Smooth muscle cell (in vitro differentiated cells): ENCODE data around the gene CALM3. TPM values are rescaled to one million over a fixed set of nuclear protein-coding genes. Genes with fewer than 3 reads are reported as not detected.

Source experiments
- DNase-seq: peaks from one replicate; lab custom pipeline; 2025; ENCODE audit not compliant: unreplicated experiment; lab: John Stamatoyannopoulos, UW
- H2AFZ ChIP-seq: fragments of 200-600 bp; sonication (generic); 2 replicates; pipeline ENCODE4 v1.6.0; 2016; ENCODE audit warnings: antibody characterized with exemption, low read depth, mild to moderate bottlenecking
- H3F3A ChIP-seq: fragments of 200-600 bp; sonication (generic); 2 replicates; pipeline ENCODE4 v1.6.0; 2017; ENCODE audit warnings: antibody characterized with exemption, low read depth
- H3K27ac ChIP-seq: fragments of 200-600 bp; sonication (generic); 2 replicates; pipeline ENCODE4 v1.5.1; 2016; ENCODE audit warnings: low read depth, mild to moderate bottlenecking
- H3K27me3 ChIP-seq: fragments of 200-600 bp; sonication (generic); 2 replicates; pipeline ENCODE4 v1.6.1; 2016; ENCODE audit warnings: low read depth, mild to moderate bottlenecking
- H3K36me3 ChIP-seq: fragments of 200-600 bp; sonication (generic); 2 replicates; pipeline ENCODE4 v1.5.1; 2016; ENCODE audit warnings: low read depth
- H3K4me1 ChIP-seq: fragments of 200-600 bp; sonication (generic); 2 replicates; pipeline ENCODE4 v1.5.1; 2016; ENCODE audit warnings: low read depth
- H3K4me2 ChIP-seq: fragments of 200-600 bp; sonication (generic); 2 replicates; pipeline ENCODE4 v1.6.0; 2016; ENCODE audit warnings: mild to moderate bottlenecking
- H3K4me3 ChIP-seq: fragments of 200-600 bp; sonication (generic); 2 replicates; pipeline ENCODE4 v1.5.1; 2016; ENCODE audit warnings: mild to moderate bottlenecking
- H3K79me2 ChIP-seq: fragments of 200-600 bp; sonication (generic); 2 replicates; pipeline ENCODE4 v1.6.0; 2016; ENCODE audit warnings: low read depth, mild to moderate bottlenecking
- H3K9ac ChIP-seq: fragments of 200-600 bp; sonication (generic); 2 replicates; pipeline ENCODE4 v1.6.0; 2016; ENCODE audit warnings: low read depth
- H3K9me3 ChIP-seq: fragments of 200-600 bp; sonication (generic); replicated peaks from 2 replicates; pipeline ENCODE4 v1.5.1; 2016; ENCODE audit warnings: low read depth
- H4K20me1 ChIP-seq: fragments of 200-600 bp; sonication (generic); 2 replicates; pipeline ENCODE4 v1.6.0; 2016; ENCODE audit warnings: low read depth
- WGBS: methylation state at CpG from one replicate; pipeline ENCODE4 v1.1.7; 2016; ENCODE audit warnings: low lambda C conversion rate; 5-methylcytosine and 5-hydroxymethylcytosine counted together
- polyA plus RNA-seq: library from polyadenylated mRNA; unstranded; fragments of >200 nt; fragmentation: Nextera tagmentation; extraction: Ambion mirVana; gene quantifications from 2 replicates; pipeline ENCODE4 v1.2.1, GENCODE V29; 2016
- total RNA-seq: library from RNA; depleted of rRNA; stranded (reverse); fragments of >200 nt; gene quantifications from 2 replicates; pipeline ENCODE4 v1.2.3, GENCODE V29; 2014
- TF ChIP-seq, protein P1 (sequence below): fragments of 200-600 bp; sonication (generic); IDR thresholded peaks from 2 replicates; pipeline ENCODE4 v1.5.1; 2017; ENCODE audit warnings: borderline replicate concordance, mild to moderate bottlenecking, antibody characterized with exemption; ENCODE audit not compliant: insufficient read depth, poor library complexity, severe bottlenecking

CALM3 gene
- total and polyA plus RNA-seq, 2 experiments from 2014 or later = 172 to 183 TPM

DNA sequence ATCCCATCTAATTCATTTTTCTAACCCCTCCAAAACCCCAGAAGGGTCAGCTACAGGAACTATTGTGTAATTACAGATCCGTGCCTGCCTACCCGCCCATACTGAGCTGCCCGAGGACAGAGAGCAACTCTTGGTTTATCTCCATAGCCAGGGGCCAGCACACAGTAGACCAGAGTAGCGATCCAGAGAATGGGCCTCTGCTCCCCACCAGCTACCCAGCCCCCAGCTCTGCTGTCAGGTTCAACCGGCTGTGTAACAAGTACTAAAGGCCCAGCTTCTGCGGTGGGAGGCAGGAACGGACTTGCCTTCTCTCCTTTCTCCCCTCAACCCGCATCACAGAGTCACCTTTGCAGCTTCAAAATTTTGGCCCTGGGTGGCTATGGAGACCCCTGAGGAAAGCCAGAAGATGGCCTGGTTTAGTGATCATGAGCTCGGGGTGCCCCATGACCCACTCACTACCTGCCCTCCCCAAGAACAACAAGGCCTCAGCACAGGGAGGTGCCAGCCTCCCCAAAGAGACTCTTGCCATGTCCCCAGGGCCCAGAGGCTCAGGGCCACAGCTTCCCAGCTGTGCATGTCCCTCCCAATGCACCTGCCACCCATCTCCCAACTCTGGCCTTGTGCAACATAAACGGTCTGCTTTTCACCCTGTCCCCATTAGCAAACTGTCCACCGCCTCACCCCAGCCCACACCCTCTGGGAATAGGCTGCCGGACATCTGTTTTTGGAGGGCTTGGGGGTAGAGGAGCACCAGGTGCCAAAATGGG is 5.7 kb downstream of the CALM3 start:
- H3K9ac ChIP-seq = no peak overlapping the region
- H3K36me3 ChIP-seq = no peaks in the 10 kb centered on the region
- peaks cover 63% of the 10 kb centered on the region for H4K20me1 ChIP-seq

DNA sequence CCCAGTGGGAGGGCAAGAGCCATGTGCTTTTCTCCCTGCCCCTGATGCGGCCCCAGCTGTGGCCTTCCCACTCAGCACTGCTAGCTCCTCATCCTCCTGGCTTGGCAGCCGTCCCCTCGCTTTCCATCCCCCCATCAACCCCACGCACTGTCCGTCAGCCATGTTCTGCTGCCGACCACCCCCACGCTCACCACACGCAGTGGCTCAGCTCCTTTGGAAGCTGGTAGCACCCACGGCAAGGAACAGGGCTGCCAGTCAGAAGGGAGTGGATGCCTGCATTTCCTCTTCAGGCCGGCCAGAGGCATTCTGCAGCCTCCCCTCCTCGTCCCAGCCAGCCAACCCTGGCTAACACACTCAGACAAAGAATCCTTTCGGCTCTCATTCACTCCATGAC is 6.3 kb downstream of the CALM3 start:
- Histone ChIP-seq H3K9ac (no peak overlapping the region), H3K27ac (no peak overlapping the region), H2AFZ (no peak overlapping the region), H3F3A (peaks cover 3% of the 10 kb centered on the region), H3K27me3 (no peaks in the 10 kb centered on the region), H3K4me2 (no peak overlapping the region), H3K79me2 (peaks cover 38% of the 10 kb centered on the region), H3K36me3 (no peaks in the 10 kb centered on the region), H3K4me3 (no peak overlapping the region), H3K4me1 (peaks cover 13% of the 10 kb centered on the region), H4K20me1 (peaks cover 58% of the 10 kb centered on the region), H3K9me3 (no peaks in the 10 kb centered on the region)
- TF ChIP-seq, protein P1, sequence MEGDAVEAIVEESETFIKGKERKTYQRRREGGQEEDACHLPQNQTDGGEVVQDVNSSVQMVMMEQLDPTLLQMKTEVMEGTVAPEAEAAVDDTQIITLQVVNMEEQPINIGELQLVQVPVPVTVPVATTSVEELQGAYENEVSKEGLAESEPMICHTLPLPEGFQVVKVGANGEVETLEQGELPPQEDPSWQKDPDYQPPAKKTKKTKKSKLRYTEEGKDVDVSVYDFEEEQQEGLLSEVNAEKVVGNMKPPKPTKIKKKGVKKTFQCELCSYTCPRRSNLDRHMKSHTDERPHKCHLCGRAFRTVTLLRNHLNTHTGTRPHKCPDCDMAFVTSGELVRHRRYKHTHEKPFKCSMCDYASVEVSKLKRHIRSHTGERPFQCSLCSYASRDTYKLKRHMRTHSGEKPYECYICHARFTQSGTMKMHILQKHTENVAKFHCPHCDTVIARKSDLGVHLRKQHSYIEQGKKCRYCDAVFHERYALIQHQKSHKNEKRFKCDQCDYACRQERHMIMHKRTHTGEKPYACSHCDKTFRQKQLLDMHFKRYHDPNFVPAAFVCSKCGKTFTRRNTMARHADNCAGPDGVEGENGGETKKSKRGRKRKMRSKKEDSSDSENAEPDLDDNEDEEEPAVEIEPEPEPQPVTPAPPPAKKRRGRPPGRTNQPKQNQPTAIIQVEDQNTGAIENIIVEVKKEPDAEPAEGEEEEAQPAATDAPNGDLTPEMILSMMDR = no peak
- WGBS = 97% methylated on average over 7 of the region's 12 CpGs
- no peak for DNase-seq

More for the DNA sequence above, 5.7 kb downstream of the CALM3 start:
- Histone ChIP-seq H2AFZ (no peak overlapping the region), H3K4me2 (no peak overlapping the region), H3K9me3 (no peaks in the 10 kb centered on the region), H3K79me2 (peaks cover 44% of the 10 kb centered on the region), H3K4me3 (no peak overlapping the region), H3K4me1 (peaks cover 16% of the 10 kb centered on the region), H3F3A (peaks cover 3% of the 10 kb centered on the region), H3K27ac (no peak overlapping the region), H3K27me3 (no peaks in the 10 kb centered on the region)
- TF ChIP-seq, protein P1 = no peak
- no peak for DNase-seq
- WGBS = 95% methylated on average over 12 of the region's 12 CpGs

DNA sequence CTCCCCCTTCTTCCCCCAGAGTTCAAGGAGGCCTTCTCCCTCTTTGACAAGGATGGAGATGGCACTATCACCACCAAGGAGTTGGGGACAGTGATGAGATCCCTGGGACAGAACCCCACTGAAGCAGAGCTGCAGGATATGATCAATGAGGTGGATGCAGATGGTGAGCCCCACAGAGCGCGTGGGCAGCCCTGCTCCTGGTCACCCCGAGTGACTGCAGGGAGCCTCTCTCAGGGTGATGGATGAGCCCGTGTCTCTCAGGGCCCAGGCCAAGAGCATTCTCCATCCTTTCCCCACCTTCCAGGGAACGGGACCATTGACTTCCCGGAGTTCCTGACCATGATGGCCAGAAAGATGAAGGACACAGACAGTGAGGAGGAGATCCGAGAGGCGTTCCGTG is 7.0 kb downstream of the CALM3 start:
- Histone ChIP-seq H4K20me1 (peaks cover 51% of the 10 kb centered on the region), H3K79me2 (peaks cover 31% of the 10 kb centered on the region), H3K4me3 (no peak overlapping the region), H3K9ac (no peak overlapping the region), H2AFZ (no peak overlapping the region), H3K36me3 (no peaks in the 10 kb centered on the region), H3K4me2 (no peak overlapping the region), H3K9me3 (no peaks in the 10 kb centered on the region), H3K4me1 (peaks cover 6% of the 10 kb centered on the region), H3K27me3 (no peaks in the 10 kb centered on the region), H3F3A (peaks cover 3% of the 10 kb centered on the region), H3K27ac (no peak overlapping the region)
- WGBS = 98% methylated on average over 9 of the region's 9 CpGs
- TF ChIP-seq, protein P1 = no peak
- DNase-seq = no peak
